HepG2 (cell line): ENCODE measurements around the gene WDR87.

Source experiments
- FOSL1 ChIP-seq: sonication (generic); formaldehyde crosslinking; IDR thresholded peaks from 2 replicates; pipeline ENCODE4 v1.9.0; 2021; ENCODE audit warnings: missing genetic modification reagents, borderline replicate concordance
- GPN1 ChIP-seq: sonication (generic); formaldehyde crosslinking; IDR thresholded peaks from 2 replicates; pipeline ENCODE4 v1.5.1; 2020; ENCODE audit warnings: missing genetic modification reagents, borderline replicate concordance
- KDM5B ChIP-seq: sonication (generic); formaldehyde crosslinking; IDR thresholded peaks from 2 replicates; pipeline ENCODE4 v1.4.0; 2020; ENCODE audit warnings: missing genetic modification reagents, mild to moderate bottlenecking, borderline replicate concordance
- MAFK ChIP-seq, 2 experiments: IDR thresholded peaks in 1 of 2; conservative IDR thresholded peaks in 1 of 2; 2 replicates each; pipeline ENCODE4 v1.6.1; 2011; ENCODE audit warnings: improper control_type of control experiment in 2 of 2, low read length in 2 of 2
- SMAD3 ChIP-seq: sonication (generic); formaldehyde crosslinking; IDR thresholded peaks from 2 replicates; pipeline ENCODE4 v1.4.0; 2020; ENCODE audit warnings: missing genetic modification reagents
- SUZ12 ChIP-seq: fragments of 150-350 bp; IDR thresholded peaks from 2 replicates; pipeline ENCODE4 v1.6.1; 2014; ENCODE audit warnings: low read depth, low read length
- ZNF274 ChIP-seq: sonication (generic); formaldehyde crosslinking; IDR thresholded peaks from 2 replicates; pipeline ENCODE4 v1.5.1; 2020; ENCODE audit warnings: mild to moderate bottlenecking, missing genetic modification reagents
- ZNF446 ChIP-seq: sonication (generic); formaldehyde crosslinking; IDR thresholded peaks from 2 replicates; pipeline ENCODE4 v1.5.0; 2020; ENCODE audit warnings: mild to moderate bottlenecking, missing genetic modification reagents
- TF ChIP-seq, protein P1 (sequence below): sonication (generic); formaldehyde crosslinking; IDR thresholded peaks from 2 replicates; pipeline ENCODE4 v1.9.0; 2021; ENCODE audit warnings: missing genetic modification reagents, borderline replicate concordance
- TF ChIP-seq, protein P2 (sequence below): sonication (generic); formaldehyde crosslinking; IDR thresholded peaks from 2 replicates; pipeline ENCODE4 v1.5.0; 2020; ENCODE audit warnings: mild to moderate bottlenecking, missing genetic modification reagents, moderate library complexity

GRCh38 chr19:37933937-37934358 is 27.6 kb upstream of the WDR87 start:
- TF ChIP-seq KDM5B (no peak), ZNF446 (no peak), SMAD3 (0 out of 2 replicates have a peak, but pooled peaks have one; percentile 31), FOSL1 (no peak), ZNF274 (CRISPR knock-in tag) (no peak), GPN1 (CRISPR knock-in tag) (no peak), MAFK (conservative IDR thresholded peaks at IDR 0.05 in 1 of 2, IDR thresholded peaks at IDR 0.05 in 1 of 2; ENCODE audit: low read length in 2 of 2) (0 out of 4 replicates have a peak, but pooled peaks of 1 of the 2 experiments have one; percentile 22), SUZ12 (no peak)
- TF ChIP-seq, protein P1, sequence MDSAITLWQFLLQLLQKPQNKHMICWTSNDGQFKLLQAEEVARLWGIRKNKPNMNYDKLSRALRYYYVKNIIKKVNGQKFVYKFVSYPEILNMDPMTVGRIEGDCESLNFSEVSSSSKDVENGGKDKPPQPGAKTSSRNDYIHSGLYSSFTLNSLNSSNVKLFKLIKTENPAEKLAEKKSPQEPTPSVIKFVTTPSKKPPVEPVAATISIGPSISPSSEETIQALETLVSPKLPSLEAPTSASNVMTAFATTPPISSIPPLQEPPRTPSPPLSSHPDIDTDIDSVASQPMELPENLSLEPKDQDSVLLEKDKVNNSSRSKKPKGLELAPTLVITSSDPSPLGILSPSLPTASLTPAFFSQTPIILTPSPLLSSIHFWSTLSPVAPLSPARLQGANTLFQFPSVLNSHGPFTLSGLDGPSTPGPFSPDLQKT (CRISPR knock-in tag): no peak
- TF ChIP-seq, protein P2, sequence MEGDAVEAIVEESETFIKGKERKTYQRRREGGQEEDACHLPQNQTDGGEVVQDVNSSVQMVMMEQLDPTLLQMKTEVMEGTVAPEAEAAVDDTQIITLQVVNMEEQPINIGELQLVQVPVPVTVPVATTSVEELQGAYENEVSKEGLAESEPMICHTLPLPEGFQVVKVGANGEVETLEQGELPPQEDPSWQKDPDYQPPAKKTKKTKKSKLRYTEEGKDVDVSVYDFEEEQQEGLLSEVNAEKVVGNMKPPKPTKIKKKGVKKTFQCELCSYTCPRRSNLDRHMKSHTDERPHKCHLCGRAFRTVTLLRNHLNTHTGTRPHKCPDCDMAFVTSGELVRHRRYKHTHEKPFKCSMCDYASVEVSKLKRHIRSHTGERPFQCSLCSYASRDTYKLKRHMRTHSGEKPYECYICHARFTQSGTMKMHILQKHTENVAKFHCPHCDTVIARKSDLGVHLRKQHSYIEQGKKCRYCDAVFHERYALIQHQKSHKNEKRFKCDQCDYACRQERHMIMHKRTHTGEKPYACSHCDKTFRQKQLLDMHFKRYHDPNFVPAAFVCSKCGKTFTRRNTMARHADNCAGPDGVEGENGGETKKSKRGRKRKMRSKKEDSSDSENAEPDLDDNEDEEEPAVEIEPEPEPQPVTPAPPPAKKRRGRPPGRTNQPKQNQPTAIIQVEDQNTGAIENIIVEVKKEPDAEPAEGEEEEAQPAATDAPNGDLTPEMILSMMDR (CRISPR knock-in tag): no peak
